GM21381 (cell line): ENCODE data around the gene KDM2B.
"Not testable (repeated sequence)": the region's sequence is repeated elsewhere in the genome, so short reads cannot be mapped to it uniquely, and the experiment has no call there.

Source experiments
- ATAC-seq: cut with Tn5 transposase; IDR thresholded peaks from one replicate; pipeline ENCODE4 v1.9.1; 2021; ENCODE audit warnings: mild to moderate bottlenecking, moderate library complexity; ENCODE audit not compliant: unreplicated experiment

The KDM2B gene

DNA sequence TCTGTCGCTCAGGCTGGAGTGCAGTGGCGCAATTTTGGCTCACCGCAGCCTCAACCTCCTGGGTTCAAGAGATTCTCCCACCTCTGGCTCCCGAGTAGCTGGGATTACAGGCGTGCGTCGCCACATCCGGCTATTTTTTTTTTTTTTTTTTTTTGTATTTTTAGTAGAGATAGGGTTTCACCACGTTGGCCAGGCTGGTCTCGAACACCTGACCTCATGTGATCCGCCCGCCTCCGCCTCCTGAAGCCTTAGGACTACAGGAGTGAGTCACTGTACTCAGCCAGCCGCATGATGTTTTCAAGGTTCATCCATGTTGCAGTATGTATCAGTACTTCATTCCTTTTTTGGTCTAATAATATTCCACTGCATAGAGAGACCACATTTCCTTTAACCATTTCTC lies 183.3 kb downstream of the KDM2B start:
- no peak for ATAC-seq

DNA sequence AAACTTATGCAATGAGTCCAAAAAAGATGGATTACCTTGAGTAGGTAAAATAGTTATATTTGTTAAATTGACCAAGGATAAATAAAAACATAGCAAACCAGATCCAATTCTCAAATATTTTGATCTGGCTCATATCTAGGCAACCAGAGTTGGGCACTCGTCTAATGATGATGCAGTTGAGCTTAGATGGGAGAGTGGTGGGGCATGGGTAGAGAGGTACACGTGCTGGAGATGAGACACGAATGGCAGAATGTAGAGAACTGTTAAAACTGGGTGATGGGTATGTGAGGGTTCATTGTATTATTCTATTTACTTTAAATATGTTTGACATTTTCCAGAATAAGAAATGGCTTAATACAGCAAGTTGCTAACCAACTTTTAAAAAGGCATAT lies 188.5 kb downstream of the KDM2B start:
- no peak for ATAC-seq

GRCh38 chr12:121391619-121392324 lies 189.1 kb downstream of the KDM2B start:
- no peak for ATAC-seq

- ATAC-seq: no peak
Measured at GRCh38 chr12:121390856-121391255, 190.0 kb downstream of the KDM2B start.

DNA sequence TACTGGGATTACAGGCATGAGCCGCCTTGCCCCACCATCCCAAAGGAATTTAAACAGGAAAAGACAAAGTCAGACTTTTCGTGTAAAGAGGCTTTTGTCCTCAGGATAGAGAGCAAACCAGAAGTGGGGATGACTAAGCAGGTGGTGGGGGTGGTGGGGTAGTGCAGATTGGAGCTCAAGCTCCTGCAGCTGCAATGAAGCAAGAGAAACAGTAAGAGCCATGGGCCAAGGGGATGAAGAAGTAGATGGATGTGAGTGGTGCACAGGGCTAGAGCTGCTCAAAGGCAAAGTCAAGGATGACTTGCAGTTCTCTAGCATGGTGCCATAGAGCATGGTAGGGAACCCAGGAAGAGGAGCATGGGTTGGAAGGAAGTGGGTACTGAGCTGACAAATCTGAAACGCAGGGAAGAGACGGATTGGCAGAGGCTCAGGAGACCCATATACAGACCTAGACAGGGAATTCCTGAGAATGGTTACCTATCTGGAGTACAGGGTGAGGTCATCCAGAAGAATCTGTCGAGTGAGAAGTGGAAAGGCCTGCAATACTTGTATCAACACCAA lies 192.3 kb downstream of the KDM2B start:
- ATAC-seq: no peak

GRCh38 chr12:121384891-121385290 lies 195.9 kb downstream of the KDM2B start:
- ATAC-seq: not testable (repeated sequence)

GRCh38 chr12:121383601-121384021 lies 197.2 kb downstream of the KDM2B start:
- ATAC-seq: no peak

- no peak for ATAC-seq
Measured at GRCh38 chr12:121379945-121380344, 200.9 kb downstream of the KDM2B start.
